ENCODE results near the gene SLC25A39. TPM values are rescaled to one million over a fixed set of nuclear protein-coding genes. Genes with fewer than 3 reads are reported as not detected.

SLC25A39 gene
- total and polyA plus RNA-seq, 2 of the 13 experiments (the other 11 are each of a cell fraction or from before 2014, with no cell fraction given) = 144 to 151 TPM

- Histone ChIP-seq H3K9me3 (ENCODE audit: low read length) (no peaks in the 10 kb centered on the region), H3K27ac (ENCODE audit: extremely low read length, insufficient read depth, low read length) (peak overlapping the region; percentile 61), H3K4me3 (replicated peaks in 1 of 3; ENCODE audit: insufficient read depth in 1 of 3, low read depth in 2 of 3, low read length in 3 of 3) (peak overlapping the region; percentile 78 to 97 (median 91)), H3K79me2 (ENCODE audit: insufficient read depth, low read length) (peaks cover 14% of the 10 kb centered on the region), H3K36me3 (replicated peaks in 1 of 2; ENCODE audit: control insufficient read depth in 1 of 2, insufficient read depth in 2 of 2, low read length in 2 of 2) (peaks cover 19 to 33% of the 10 kb centered on the region in 2 experiments; a peak in 4 of 5 replicates), H3K27me3 (ENCODE audit: control insufficient read depth in 1 of 2, insufficient read depth in 2 of 2, low read length in 2 of 2) (no peaks in the 10 kb centered on the region; a peak in 3 of 5 replicates), H3K4me2 (ENCODE audit: low read depth, low read length) (peak overlapping the region; percentile 97), H2AFZ (ENCODE audit: low read length) (no peak overlapping the region), H3K9ac (ENCODE audit: insufficient read depth, low read depth, low read length) (peak overlapping the region; percentile 90), H4K20me1 (ENCODE audit: insufficient read depth, low read length) (no peaks in the 10 kb centered on the region), H3K4me1 (ENCODE audit: insufficient read depth, low read length) (peaks cover 52% of the 10 kb centered on the region)
- WGBS (ENCODE audit: low lambda C conversion rate) = 0% methylated on average over 12 of the region's 38 CpGs
- ChIA-PET CTCF (ENCODE audit: low intra/inter-chr PET ratio, low total read pairs) (no interaction called here), POLR2A (interaction anchor here (1.1 to 1.9 kb wide), 6 partner anchors 11 to 137 kb away, joined by 5 to 8 read pairs (median 6); partner anchors contain the start of genes ATXN7L3, GRN, TMUB2 and UBTF)
- peak; percentile 22 for ATAC-seq
- BruUV-seq (replicated peaks) = no TSS peak
- DNase-seq (ENCODE audit: low spot score) = no peak
- FAIRE-seq = no peak
- intact Hi-C loops (cut with micrococcal nuclease; ENCODE audit: unreplicated experiment) (loop anchor here (2.0 to 10.0 kb wide), 2 partner anchors 49 to 105 kb away; partner anchors contain the start of gene UBTF), in situ Hi-C loops (cut with HindIII; ENCODE audit: extremely low pct_ligation_motif_present, low pct_unique_long_range_greater_than_20kb) (no loop called here)
- TF ChIP-seq RCOR2 (CRISPR knock-in tag; IDR thresholded peaks at IDR 0.05) (no peak), CSRNP1 (CRISPR knock-in tag; IDR thresholded peaks at IDR 0.05) (no peak; the same call in 1 of the 2 replicates), NONO (IDR thresholded peaks at IDR 0.05) (no peak), NONO (CRISPR knock-in tag; conservative IDR thresholded peaks at IDR 0.05) (0 out of 2 replicates have a peak, but pooled peaks have one; percentile 10), ERF (CRISPR knock-in tag; IDR thresholded peaks at IDR 0.05) (no peak; the same call in 1 of the 2 replicates), CC2D1A (CRISPR knock-in tag; IDR thresholded peaks at IDR 0.05) (no peak), ZNF441 (CRISPR knock-in tag; IDR thresholded peaks at IDR 0.05; ENCODE audit: borderline replicate concordance) (no peak), TBX3 (IDR thresholded peaks at IDR 0.05; ENCODE audit: borderline replicate concordance) (no peak), GPN1 (CRISPR knock-in tag; IDR thresholded peaks at IDR 0.05; ENCODE audit: borderline replicate concordance) (no peak), RBM22 (optimal IDR thresholded peaks at IDR 0.05; ENCODE audit: low read length) (no peak), FOXC1 (CRISPR knock-in tag; IDR thresholded peaks at IDR 0.05; ENCODE audit: borderline replicate concordance) (no peak), POGK (CRISPR knock-in tag; conservative IDR thresholded peaks at IDR 0.05) (no peak), ZNF343 (CRISPR knock-in tag; IDR thresholded peaks at IDR 0.05) (no peak; the same call in 1 of the 2 replicates), GFI1 (CRISPR knock-in tag; IDR thresholded peaks at IDR 0.05; ENCODE audit: borderline replicate concordance) (0 out of 2 replicates have a peak, but pooled peaks have one; percentile 44), PAF1 (CRISPR knock-in tag; IDR thresholded peaks at IDR 0.05) (no peak), IRX3 (CRISPR knock-in tag; IDR thresholded peaks at IDR 0.05; ENCODE audit: borderline replicate concordance, low read depth) (no peak; the same call in 1 of the 2 replicates), SOX5 (CRISPR knock-in tag; IDR thresholded peaks at IDR 0.05; ENCODE audit: borderline replicate concordance) (no peak)
- TF ChIP-seq, protein P1, sequence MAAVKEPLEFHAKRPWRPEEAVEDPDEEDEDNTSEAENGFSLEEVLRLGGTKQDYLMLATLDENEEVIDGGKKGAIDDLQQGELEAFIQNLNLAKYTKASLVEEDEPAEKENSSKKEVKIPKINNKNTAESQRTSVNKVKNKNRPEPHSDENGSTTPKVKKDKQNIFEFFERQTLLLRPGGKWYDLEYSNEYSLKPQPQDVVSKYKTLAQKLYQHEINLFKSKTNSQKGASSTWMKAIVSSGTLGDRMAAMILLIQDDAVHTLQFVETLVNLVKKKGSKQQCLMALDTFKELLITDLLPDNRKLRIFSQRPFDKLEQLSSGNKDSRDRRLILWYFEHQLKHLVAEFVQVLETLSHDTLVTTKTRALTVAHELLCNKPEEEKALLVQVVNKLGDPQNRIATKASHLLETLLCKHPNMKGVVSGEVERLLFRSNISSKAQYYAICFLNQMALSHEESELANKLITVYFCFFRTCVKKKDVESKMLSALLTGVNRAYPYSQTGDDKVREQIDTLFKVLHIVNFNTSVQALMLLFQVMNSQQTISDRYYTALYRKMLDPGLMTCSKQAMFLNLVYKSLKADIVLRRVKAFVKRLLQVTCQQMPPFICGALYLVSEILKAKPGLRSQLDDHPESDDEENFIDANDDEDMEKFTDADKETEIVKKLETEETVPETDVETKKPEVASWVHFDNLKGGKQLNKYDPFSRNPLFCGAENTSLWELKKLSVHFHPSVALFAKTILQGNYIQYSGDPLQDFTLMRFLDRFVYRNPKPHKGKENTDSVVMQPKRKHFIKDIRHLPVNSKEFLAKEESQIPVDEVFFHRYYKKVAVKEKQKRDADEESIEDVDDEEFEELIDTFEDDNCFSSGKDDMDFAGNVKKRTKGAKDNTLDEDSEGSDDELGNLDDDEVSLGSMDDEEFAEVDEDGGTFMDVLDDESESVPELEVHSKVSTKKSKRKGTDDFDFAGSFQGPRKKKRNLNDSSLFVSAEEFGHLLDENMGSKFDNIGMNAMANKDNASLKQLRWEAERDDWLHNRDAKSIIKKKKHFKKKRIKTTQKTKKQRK (IDR thresholded peaks at IDR 0.05; ENCODE audit: low read length) = no peak
These were observed 492 bp downstream of the SLC25A39 start for GRCh38 chr17:44324092-44324570.
